GM20431 (cell line): ENCODE measurements around the gene CCDC187.

Source experiments
- in situ Hi-C: fragments of 300-500 bp; cut with MseI, MboI; formaldehyde crosslinking; loops from one replicate; pipeline ENCODE4 v1.15.0; 2020; ENCODE audit warnings: low sequenced_read_pairs; ENCODE audit not compliant: unreplicated experiment

Gene CCDC187

GRCh38 chr9:136289651-136290507 lies 14.0 kb downstream of the CCDC187 start:
- in situ Hi-C loops: no loop called here

GRCh38 chr9:136287960-136288753 lies 15.7 kb downstream of the CCDC187 start:
- in situ Hi-C loops: no loop called here

GRCh38 chr9:136286987-136287379 lies 16.9 kb downstream of the CCDC187 start:
- in situ Hi-C loops: no loop called here

GRCh38 chr9:136286359-136286986 lies 17.4 kb downstream of the CCDC187 start:
- in situ Hi-C loops: no loop called here

- in situ Hi-C loops: no loop called here
These were observed 18.2 kb downstream of the CCDC187 start for GRCh38 chr9:136285501-136286358.

GRCh38 chr9:136284951-136285350 lies 18.9 kb downstream of the CCDC187 start:
- in situ Hi-C loops: no loop called here

GRCh38 chr9:136284311-136284710 lies 19.6 kb downstream of the CCDC187 start:
- in situ Hi-C loops: no loop called here

- in situ Hi-C loops: no loop called here
These were observed 20.3 kb downstream of the CCDC187 start for GRCh38 chr9:136283291-136284235.

- in situ Hi-C loops: no loop called here
These were observed 21.5 kb downstream of the CCDC187 start for GRCh38 chr9:136282272-136282861.

GRCh38 chr9:136281421-136282271 lies 22.2 kb downstream of the CCDC187 start:
- in situ Hi-C loops: no loop called here

GRCh38 chr9:136280535-136281315 lies 23.2 kb downstream of the CCDC187 start:
- in situ Hi-C loops: no loop called here

GRCh38 chr9:136279471-136279870 lies 24.4 kb downstream of the CCDC187 start:
- in situ Hi-C loops: loop anchor here (10.0 kb wide), 1 partner anchor 105 kb away; no protein-coding TSS in a partner anchor

GRCh38 chr9:136278894-136279293 lies 25.0 kb downstream of the CCDC187 start:
- in situ Hi-C loops: loop anchor here (10.0 kb wide), 1 partner anchor 104 kb away; no protein-coding TSS in a partner anchor

- in situ Hi-C loops: loop anchor here (10.0 kb wide), 1 partner anchor 103 kb away; no protein-coding TSS in a partner anchor
These were observed 25.7 kb downstream of the CCDC187 start for GRCh38 chr9:136278221-136278620.

- in situ Hi-C loops: loop anchor here (10.0 kb wide), 1 partner anchor 103 kb away; no protein-coding TSS in a partner anchor
These were observed 26.1 kb downstream of the CCDC187 start for GRCh38 chr9:136277746-136278145.

- in situ Hi-C loops: loop anchor here (10.0 kb wide), 1 partner anchor 102 kb away; no protein-coding TSS in a partner anchor
These were observed 27.2 kb downstream of the CCDC187 start for GRCh38 chr9:136276716-136277115.
